Measurements from ENCODE around the gene GNG11. TPM values are rescaled to one million over a fixed set of nuclear protein-coding genes. Genes with fewer than 3 reads are reported as not detected.

Gene GNG11
- total and polyA plus RNA-seq, 2 of the 13 experiments (the other 11 are each of a cell fraction or from before 2014, with no cell fraction given): not detected

- TF ChIP-seq, protein P1, sequence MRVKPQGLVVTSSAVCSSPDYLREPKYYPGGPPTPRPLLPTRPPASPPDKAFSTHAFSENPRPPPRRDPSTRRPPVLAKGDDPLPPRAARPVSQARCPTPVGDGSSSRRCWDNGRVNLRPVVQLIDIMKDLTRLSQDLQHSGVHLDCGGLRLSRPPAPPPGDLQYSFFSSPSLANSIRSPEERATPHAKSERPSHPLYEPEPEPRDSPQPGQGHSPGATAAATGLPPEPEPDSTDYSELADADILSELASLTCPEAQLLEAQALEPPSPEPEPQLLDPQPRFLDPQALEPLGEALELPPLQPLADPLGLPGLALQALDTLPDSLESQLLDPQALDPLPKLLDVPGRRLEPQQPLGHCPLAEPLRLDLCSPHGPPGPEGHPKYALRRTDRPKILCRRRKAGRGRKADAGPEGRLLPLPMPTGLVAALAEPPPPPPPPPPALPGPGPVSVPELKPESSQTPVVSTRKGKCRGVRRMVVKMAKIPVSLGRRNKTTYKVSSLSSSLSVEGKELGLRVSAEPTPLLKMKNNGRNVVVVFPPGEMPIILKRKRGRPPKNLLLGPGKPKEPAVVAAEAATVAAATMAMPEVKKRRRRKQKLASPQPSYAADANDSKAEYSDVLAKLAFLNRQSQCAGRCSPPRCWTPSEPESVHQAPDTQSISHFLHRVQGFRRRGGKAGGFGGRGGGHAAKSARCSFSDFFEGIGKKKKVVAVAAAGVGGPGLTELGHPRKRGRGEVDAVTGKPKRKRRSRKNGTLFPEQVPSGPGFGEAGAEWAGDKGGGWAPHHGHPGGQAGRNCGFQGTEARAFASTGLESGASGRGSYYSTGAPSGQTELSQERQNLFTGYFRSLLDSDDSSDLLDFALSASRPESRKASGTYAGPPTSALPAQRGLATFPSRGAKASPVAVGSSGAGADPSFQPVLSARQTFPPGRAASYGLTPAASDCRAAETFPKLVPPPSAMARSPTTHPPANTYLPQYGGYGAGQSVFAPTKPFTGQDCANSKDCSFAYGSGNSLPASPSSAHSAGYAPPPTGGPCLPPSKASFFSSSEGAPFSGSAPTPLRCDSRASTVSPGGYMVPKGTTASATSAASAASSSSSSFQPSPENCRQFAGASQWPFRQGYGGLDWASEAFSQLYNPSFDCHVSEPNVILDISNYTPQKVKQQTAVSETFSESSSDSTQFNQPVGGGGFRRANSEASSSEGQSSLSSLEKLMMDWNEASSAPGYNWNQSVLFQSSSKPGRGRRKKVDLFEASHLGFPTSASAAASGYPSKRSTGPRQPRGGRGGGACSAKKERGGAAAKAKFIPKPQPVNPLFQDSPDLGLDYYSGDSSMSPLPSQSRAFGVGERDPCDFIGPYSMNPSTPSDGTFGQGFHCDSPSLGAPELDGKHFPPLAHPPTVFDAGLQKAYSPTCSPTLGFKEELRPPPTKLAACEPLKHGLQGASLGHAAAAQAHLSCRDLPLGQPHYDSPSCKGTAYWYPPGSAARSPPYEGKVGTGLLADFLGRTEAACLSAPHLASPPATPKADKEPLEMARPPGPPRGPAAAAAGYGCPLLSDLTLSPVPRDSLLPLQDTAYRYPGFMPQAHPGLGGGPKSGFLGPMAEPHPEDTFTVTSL (CRISPR knock-in tag; IDR thresholded peaks at IDR 0.05; ENCODE audit: borderline replicate concordance): no peak
- no peak for TF ChIP-seq ZNF431 (CRISPR knock-in tag; IDR thresholded peaks at IDR 0.05; ENCODE audit: borderline replicate concordance, low read depth)
These were observed 896 bp upstream of the GNG11 start (continued) for GRCh38 chr7:93920496-93921182.

- CTCF ChIA-PET (ENCODE audit: low intra/inter-chr PET ratio, low total read pairs): no interaction called here
- ATAC-seq (no peak), DNase-seq (ENCODE audit: low spot score) (no peak), FAIRE-seq (no peak)
- Histone ChIP-seq H3K27ac (ENCODE audit: extremely low read length, insufficient read depth, low read length) (no peak overlapping the region), H3K4me1 (ENCODE audit: insufficient read depth, low read length) (no peaks in the 10 kb centered on the region), H3K9ac (ENCODE audit: insufficient read depth, low read depth, low read length) (no peak overlapping the region), H3K4me2 (ENCODE audit: low read depth, low read length) (no peak overlapping the region), H2AFZ (ENCODE audit: low read length) (no peak overlapping the region), H3K36me3 (replicated peaks in 1 of 2; ENCODE audit: control insufficient read depth in 1 of 2, insufficient read depth in 2 of 2, low read length in 2 of 2) (no peaks in the 10 kb centered on the region), H3K9me3 (ENCODE audit: low read length) (no peaks in the 10 kb centered on the region), H4K20me1 (ENCODE audit: insufficient read depth, low read length) (no peaks in the 10 kb centered on the region), H3K79me2 (ENCODE audit: insufficient read depth, low read length) (no peaks in the 10 kb centered on the region), H3K27me3 (ENCODE audit: control insufficient read depth in 1 of 2, insufficient read depth in 2 of 2, low read length in 2 of 2) (peaks cover 5 to 16% of the 10 kb centered on the region in 2 experiments; a peak in 4 of 5 replicates), H3K4me3 (replicated peaks in 1 of 3; ENCODE audit: insufficient read depth in 1 of 3, low read depth in 2 of 3, low read length in 3 of 3) (0 out of 6 replicates have a peak overlapping the region, but pooled peaks of 1 of the 3 experiments have one; percentile 56)
- intact Hi-C loops (cut with micrococcal nuclease; ENCODE audit: unreplicated experiment) (no loop called here), in situ Hi-C loops (cut with HindIII; ENCODE audit: extremely low pct_ligation_motif_present, low pct_unique_long_range_greater_than_20kb) (no loop called here)
- POLR2A ChIA-PET: no interaction called here
- 64% methylated on average over 8 of the region's 8 CpGs for WGBS (ENCODE audit: low lambda C conversion rate)
- BruUV-seq (replicated peaks): no TSS peak
- no peak for TF ChIP-seq MAFF (IDR thresholded peaks at IDR 0.05; ENCODE audit: low read depth, low read length)
- no peak for TF ChIP-seq ZNF138 (CRISPR knock-in tag; IDR thresholded peaks at IDR 0.05; ENCODE audit: low read depth)
- TF ChIP-seq MTERF4 (CRISPR knock-in tag; IDR thresholded peaks at IDR 0.05): no peak
- TF ChIP-seq, protein P2, sequence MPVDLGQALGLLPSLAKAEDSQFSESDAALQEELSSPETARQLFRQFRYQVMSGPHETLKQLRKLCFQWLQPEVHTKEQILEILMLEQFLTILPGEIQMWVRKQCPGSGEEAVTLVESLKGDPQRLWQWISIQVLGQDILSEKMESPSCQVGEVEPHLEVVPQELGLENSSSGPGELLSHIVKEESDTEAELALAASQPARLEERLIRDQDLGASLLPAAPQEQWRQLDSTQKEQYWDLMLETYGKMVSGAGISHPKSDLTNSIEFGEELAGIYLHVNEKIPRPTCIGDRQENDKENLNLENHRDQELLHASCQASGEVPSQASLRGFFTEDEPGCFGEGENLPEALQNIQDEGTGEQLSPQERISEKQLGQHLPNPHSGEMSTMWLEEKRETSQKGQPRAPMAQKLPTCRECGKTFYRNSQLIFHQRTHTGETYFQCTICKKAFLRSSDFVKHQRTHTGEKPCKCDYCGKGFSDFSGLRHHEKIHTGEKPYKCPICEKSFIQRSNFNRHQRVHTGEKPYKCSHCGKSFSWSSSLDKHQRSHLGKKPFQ (CRISPR knock-in tag; IDR thresholded peaks at IDR 0.05; ENCODE audit: insufficient replicate concordance): no peak
- no peak for TF ChIP-seq RXRB (CRISPR knock-in tag; IDR thresholded peaks at IDR 0.05; ENCODE audit: borderline replicate concordance)
- no peak for TF ChIP-seq ZNF33A (CRISPR knock-in tag; IDR thresholded peaks at IDR 0.05; ENCODE audit: borderline replicate concordance)
- TF ChIP-seq, protein P3, sequence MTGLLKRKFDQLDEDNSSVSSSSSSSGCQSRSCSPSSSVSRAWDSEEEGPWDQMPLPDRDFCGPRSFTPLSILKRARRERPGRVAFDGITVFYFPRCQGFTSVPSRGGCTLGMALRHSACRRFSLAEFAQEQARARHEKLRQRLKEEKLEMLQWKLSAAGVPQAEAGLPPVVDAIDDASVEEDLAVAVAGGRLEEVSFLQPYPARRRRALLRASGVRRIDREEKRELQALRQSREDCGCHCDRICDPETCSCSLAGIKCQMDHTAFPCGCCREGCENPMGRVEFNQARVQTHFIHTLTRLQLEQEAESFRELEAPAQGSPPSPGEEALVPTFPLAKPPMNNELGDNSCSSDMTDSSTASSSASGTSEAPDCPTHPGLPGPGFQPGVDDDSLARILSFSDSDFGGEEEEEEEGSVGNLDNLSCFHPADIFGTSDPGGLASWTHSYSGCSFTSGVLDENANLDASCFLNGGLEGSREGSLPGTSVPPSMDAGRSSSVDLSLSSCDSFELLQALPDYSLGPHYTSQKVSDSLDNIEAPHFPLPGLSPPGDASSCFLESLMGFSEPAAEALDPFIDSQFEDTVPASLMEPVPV (CRISPR knock-in tag; IDR thresholded peaks at IDR 0.05): no peak
- TF ChIP-seq TGIF2 (CRISPR knock-in tag; IDR thresholded peaks at IDR 0.05): no peak
- TF ChIP-seq CEBPB (IDR thresholded peaks at IDR 0.05; ENCODE audit: borderline replicate concordance, low read depth, low read length): no peak
- no peak for TF ChIP-seq U2AF2 (IDR thresholded peaks at IDR 0.05; ENCODE audit: low read depth, low read length)
These were observed 349 bp upstream of the GNG11 start for GRCh38 chr7:93921186-93921585.
